CD4-positive, alpha-beta T cell treated with Interleukin-17A for 4 hours (primary cell): ENCODE measurements around the gene APH1A.
"Not testable (repeated sequence)": the region's sequence is repeated elsewhere in the genome, so short reads cannot be mapped to it uniquely, and the experiment has no call there.

ENCODE experiments used
- DNase-seq: peaks from one replicate; pipeline ENCODE4 v3.0.0-alpha.2; 2020; ENCODE audit warnings: mixed read lengths

Gene APH1A

DNA sequence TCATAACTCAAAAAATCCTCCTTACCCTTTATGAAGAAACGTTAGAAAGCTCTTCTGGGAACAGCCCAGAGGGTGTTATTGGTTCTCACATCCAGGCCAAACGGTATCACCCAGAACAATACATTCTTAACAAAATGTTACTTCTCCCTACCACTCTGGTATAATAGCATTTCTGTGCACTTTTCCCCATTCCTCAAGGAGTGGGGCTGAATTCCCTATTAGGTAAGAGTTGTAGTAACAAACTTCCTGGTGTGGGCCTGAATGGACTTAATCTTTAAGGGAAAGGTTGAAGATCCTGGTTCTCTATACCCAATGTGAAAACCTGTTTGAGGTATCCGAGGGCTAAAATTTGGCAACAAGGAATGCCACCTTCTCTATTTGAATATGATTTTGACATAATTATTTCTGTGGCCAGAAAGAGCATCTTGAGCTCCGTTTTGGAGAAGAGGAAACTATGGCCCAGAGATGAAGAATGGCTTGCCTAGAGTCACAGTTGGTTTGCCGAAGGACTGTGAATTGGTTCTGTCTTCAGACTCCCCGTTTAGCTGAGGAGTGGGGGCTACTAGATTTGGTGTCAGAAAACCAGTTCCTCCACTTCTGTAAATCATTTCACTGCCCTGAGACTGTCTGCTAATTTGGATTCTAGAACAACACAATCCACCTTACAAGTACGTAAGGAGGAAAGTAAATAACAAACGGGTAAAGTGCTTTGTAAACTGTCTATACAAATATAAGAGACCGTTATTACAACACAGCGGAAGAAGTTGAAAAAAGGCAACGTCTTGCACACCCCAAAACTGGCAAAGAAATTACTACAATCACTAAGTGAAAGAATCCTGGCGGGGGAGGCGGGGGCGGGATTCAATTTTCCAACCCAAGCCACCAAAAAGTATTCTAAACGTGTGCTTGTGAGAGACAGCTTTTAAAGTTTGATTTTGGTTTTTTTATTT is 35.2 kb downstream of the APH1A start:
- DNase-seq = peak; percentile 19

DNA sequence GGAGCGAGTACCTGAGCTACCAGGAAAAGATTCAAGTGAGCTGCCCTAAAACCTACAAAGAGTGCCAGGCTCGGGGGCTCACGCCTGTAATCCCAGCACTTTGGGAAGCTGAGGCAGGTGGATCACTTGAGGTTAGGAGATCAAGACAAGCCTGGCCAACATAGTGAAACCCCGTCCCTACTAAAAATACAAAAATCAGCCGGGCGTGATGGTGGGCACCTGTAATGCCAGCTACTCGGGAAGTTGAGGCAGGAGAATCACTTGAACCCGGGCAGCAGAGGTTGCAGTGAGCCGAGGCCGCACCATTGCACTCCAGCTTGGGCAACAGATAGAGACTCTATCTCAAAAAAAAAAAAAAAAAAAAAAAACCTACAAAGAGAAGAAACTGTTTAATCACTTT is 35.9 kb downstream of the APH1A start:
- DNase-seq = not testable (repeated sequence)

DNA sequence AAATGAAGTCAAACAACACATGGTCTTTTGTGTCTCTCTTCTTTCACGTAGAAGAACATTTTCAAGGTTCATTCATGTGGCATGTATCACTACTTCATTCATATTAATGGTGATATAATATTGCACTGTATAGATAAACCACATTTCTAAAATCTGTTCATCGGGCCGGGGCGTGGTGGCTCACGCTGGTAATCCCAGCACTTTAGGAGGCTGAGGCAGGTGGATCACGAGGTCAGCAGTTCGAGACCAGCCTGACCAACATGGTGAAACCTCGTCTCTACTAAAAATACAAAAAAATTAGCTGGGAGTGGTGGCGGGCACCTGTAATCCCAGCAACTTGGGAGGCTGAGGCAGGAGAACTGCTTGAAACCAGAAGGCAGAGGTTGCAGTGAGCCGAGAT is 40.6 kb downstream of the APH1A start:
- DNase-seq = not testable (repeated sequence)

DNA sequence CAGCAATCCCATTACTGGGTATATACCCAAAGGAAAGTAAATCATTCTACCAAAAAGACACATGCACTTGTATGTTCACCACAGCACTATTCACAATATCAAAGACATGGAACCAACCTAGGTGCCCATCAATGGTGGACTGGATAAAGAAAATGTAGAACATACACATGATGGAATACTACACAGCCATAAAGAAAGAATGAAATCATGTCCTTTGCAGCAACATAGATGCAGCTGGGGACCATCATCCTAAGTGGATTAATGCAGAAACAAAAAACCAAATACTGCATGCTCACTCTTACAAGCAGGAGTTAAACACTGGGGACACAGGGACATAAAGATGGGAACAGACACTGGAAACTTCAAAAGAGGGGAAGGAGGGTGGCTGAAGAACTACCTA is 41.6 kb downstream of the APH1A start:
- no peak for DNase-seq

DNA sequence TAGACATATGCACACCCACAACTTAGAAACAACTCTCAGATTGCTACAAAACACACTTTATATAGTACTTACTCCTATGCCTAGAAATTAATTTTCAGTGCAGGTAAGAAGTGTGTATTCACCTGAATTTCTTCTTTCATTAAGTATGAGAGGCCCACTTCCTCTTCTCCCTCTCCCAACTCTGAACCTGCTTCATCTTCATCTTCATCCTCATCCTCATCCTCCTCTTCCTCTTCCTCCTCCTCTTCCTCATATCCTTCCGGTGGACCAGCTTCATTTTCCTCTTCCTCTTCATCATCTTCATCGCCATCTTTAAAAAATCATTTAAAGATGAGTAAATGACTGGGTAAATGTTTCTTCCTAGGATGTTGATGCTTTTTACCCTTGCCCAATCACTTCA is 42.3 kb downstream of the APH1A start:
- no peak for DNase-seq

DNA sequence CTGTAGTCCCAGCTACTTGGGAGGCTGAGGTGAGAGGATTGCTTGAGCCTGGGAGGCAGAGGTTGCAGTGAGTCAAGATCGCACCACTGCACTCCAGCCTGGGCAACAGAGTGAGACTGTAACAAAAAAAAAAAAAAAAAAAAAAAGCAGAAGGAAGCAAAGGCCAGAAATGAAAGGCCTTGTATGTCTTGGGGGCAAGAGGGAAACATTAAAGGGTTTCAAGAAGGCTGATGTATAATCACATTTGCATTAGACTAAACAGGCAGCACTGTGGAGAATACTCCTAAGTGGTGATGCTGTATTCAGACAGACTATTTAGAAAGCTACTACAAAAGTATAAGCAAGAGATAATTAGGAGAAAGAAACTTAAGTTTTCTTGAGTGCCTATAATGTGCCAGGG is 43.3 kb downstream of the APH1A start:
- no peak for DNase-seq

DNA sequence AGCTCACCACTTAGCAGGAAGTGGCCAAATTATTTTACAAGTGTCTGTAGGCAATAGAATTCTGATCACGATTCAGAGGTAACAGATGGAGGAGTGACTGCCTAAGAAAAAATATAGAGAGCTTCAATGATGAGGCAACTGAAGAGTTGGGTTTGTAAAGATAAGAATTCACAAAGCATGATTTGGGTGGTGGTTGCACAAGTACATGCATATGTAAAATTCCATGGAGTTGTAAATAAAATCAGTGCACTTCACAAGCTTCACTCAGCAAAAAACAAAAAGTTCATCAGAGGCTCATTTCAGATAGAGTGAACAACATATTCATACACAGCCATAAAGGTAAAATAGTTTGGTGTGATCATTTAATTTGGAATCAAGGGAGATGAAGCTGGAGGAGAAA is 43.8 kb downstream of the APH1A start:
- no peak for DNase-seq

DNA sequence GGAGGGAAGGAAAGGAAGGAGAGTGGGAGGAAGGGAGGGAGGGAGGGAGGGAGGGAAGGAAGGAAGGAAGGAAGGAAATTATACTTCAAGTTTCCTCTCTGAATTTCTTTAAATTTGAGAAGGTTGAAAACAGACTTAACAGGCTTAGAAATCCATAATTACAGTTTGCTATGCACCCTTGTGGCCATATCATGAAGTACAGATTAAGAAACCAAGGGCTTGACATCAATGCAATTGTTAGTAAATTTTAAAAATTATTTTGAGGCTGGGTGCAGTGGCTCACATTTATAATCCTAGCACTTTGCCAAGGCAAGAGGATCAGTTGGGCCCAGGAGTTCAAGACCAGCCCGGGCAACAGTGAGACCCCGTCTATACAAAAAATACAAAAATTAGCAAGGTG is 47.3 kb downstream of the APH1A start:
- DNase-seq = no peak

DNA sequence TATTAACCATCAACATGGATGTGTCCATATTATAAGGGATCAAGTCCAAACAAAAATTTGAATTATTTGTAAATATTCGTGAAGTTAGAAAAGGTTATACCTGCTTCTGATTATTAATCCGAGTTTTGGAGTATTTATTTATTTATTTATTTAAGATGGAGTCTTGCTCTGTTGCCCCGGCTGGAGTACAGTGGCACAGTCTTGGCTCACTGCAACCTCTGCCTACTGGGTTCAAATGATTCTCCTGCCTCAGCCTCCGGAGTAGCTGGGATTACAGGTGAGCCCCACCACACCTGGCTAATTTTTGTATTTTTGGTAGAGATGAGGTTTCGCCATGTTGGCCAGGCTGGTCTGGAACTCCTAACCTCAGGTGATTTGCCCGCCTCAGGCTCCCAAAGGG is 53.0 kb downstream of the APH1A start:
- DNase-seq = not testable (repeated sequence)
